ENCODE data around the gene C1QTNF12.
"Not testable (repeated sequence)": the region's sequence is repeated elsewhere in the genome, so short reads cannot be mapped to it uniquely, and the experiment has no call there.

Gene C1QTNF12

DNA sequence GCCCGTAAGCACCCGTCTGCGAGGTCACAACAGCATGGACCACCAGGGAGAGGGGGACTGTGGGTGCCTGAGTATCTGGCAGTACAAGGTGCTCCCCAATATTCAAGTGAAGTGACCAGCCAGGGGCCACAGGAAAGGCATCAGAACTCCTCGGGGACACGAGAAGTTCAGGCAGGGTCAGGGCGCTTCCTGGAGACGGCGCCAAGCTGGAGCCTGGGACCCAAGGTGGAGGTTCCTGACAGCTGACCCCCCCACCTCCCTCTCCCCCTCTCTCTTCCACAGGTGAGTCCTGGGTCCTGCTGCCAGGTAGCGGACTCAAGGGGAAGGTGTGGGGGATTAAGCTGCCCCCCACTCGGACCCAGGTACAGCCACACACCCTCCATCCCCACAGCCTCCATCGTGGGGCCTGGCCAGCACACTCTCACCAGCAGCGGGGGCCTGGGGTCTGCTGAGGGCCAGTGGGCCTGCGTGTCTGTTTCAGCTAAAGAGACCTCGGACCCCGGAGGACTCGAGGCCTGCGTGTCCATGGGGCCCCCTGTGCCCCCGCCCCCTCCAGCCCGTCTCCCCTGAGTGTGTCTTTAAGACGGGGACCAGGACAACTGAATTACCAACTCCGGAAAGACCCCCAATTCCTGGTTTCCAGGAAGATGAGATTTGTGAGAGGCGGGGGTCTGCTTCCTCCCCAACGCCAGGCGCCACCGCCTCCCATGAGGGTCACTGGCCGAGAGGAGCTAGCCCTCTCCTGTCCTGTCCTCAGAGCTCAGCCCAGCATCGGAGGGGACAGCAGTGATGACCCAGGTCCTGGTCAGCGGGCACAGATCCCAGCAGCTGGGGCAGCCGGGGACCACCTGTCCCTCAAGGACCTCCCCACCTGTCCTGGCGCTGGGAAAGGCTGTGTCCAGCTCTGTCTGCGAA, 46.3 kb downstream of the C1QTNF12 start:
- no peak for DNase-seq (ENCODE audit: low read depth, low spot score)

DNA sequence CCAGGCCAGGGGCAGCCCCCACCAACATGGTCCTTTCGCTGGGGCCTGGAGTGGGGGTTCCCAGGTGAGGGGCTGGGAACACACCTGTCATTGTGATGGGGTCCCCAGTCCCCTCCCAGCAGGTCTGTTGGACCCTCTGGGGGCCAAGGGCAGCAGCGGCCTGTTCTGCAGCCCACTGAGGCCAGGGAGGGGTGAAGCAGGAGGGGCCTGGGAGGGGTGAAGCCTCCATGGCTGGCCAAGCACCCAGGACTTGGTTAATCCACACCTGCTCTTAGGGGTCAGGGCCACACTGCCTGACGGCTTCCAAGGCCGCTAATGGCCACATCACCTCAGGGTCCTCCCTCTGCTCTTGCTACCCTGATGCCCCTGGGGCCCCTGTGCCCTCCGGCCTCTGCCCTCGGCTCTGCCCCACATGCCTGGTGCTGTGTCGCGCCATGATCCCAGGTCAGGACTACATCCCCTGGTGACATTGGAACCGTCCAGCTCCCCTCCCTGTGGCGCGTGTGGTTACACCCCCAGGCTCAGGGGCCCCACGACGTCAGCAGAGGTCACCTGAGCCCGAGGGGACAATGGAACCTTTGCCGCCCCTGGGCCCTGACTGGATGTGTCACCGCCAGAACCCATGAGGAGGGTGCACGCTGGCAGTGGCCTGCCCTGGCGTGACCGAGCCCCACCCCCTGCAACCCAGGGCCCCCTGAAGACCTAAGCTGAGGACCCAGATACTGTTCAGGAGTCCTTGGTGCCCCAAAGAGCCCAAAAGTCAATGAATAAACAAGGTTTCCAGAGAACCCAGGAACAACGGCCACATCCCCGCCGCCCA, 47.2 kb downstream of the C1QTNF12 start:
- DNase-seq (ENCODE audit: low read depth, low spot score), result no peak

DNA sequence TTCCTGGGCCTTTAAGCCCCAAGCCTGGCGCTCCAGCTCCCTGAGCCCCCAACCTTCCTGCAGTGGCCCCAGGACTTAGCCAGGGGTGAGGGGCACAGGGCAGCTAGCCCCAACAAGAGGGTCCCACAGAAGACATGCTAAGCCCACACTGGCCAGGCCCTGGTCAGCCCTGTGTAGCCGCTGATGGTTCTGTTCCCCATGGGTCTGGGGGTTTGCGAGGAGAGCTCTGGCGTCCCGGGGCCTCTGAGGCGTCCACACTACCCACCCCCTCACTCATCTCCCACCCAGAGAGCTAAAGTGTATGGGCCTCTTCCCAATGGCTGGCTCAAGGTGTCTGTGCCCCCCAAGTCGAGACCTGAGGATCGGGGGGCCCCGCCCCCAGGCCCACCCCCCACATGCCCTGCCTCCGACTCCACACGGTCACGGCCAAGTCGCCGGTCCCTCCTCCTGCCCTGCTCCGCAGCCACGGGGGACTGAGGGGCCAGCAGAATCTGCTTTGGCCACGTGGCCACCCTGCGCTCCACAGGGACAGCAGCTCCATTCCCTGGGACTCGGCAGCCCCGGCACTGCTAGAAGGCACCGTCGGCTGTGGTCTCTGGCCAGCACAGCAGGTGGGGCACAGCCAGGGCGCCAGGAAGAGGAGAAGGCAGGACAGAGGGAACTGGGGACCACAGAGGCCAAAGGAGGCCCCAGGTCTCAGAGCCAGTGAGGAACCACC, 47.9 kb downstream of the C1QTNF12 start:
- DNase-seq (ENCODE audit: low read depth, low spot score), result no peak

DNA sequence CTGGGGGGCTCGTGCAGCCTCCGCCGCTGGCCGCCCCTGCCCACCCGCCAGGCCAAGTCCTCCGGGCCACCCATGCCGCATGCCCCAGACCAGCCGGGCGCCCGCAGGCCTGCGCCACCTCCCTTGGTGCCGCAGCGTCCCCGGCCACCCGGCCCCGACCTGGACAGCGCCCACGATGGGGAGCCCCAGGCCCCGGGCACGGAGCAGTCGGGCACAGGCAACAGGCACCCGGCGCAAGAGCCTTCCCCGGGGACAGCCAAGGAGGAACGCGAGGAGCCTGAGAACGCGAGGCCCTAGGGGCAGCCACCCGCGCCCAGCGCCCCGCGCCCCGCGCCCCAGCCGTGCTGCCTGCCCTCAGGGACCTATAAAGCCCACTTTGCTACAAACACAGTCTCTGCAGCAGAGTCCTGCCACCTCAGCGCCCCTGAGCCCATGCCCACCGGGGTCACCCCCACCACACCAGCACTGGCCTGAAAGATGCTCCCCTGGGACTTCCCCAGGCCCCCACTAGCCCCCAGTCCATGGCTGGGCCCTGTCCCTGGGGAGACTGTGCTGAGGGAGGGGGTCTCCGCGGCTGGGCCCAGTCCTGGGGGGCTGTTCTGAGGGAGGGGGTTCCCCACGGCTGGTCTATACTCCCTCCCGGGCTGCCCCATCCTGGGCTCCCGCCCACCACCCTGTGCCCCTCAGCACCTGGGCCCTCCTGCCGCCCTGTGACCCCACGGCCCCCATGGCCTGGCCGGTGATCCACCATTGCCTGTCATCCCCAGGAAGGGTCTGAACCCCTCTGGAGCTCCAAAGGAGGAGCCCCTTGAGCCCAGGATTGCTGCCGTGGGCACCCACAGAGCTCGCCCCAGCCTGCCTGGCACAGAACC, 48.7 kb downstream of the C1QTNF12 start:
- no peak for DNase-seq (ENCODE audit: low read depth, low spot score)

DNA sequence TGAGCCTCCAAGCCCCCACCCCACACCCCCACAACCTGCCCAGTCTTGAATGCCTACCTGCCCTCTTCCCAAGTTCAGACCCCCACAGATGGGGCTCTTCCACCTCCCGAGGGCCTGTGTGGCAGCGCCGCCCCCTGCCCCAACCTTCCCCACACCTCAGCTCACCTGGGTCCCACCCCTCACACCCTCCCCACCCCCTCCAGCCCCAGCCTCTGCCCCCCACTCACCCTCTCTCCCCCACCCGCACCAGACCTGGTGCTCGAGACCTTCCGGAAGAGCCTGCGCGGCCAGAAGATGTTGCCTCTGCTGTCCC, 49.4 kb downstream of the C1QTNF12 start:
- DNase-seq (ENCODE audit: low read depth, low spot score), result no peak

DNA sequence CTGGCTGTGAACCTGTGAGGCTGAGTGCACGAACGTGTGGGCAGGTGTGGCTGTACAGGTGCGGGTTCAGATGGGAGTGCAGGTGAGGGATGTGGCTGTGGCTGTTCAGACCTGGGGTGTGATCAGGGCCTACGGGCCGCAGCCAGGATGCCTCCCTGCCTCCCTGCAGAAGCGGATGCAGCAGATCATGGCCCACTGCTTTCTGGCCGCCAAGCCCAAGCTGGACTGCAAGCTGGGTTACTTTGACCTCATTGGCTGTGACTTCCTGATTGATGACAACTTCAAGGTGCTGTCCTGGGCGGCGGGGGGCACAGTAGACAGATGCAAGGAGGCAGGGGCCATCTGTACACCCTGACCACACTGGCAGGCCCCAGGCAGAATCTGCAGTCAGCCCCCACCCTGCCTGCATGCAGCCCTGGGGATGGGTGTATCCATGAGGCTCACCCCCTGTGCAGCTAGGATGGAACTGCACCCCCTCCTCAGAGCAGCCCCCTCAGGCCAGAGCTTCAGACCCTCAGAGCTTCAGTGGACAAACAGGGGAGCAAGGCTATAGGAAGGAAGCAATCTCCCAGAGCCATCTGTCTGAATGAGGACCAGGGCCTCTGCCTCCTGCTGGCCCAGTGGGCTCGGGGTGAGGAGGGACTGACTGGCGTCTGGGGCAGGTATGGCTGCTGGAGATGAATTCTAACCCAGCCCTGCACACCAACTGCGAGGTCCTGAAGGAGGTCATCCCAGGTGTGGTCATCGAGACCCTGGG, 49.9 kb downstream of the C1QTNF12 start:
- no peak for DNase-seq (ENCODE audit: low read depth, low spot score)

DNA sequence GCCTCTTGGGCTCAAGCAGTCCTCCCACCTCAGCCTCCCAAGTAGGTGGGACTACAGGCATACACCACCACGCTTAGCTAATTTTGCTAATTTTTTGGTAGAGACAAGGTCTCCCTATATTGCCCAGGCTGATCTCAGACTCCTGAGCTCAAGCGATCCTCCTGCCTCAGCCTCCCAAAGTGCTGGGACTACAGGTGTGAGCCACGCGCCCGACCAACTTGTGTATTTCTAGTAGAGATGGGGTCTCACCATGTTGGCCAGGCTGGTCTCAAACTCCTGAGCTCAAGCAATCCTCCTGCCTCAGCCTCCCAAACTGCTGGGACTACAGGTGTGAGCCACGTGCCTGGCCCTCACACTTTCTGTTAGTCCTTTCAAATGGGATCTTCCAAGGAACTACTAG, 50.8 kb downstream of the C1QTNF12 start:
- DNase-seq (ENCODE audit: low read depth, low spot score), result not testable (repeated sequence)

DNA sequence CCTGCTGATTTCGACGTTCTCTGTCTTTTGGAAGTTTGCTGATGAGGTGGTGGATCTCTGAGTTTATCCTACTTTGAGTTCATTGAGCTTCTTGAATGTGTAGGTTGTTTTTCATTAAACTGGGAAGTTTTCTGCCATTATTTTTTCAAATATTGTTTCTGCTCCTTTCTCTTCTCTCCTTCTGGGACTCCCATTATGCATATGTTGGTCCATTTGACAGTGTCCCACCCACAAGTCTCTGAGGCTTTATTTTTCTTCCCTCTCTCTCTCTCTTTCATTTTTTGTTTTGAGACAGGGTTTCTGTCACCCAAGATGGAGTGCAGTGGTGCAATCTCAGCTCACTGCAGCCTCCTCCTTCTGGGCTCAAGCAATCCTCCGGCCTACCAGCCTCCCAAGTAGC, 51.8 kb downstream of the C1QTNF12 start:
- no peak for DNase-seq (ENCODE audit: low read depth, low spot score)
